ENCODE data around the gene IQSEC3.

DNA sequence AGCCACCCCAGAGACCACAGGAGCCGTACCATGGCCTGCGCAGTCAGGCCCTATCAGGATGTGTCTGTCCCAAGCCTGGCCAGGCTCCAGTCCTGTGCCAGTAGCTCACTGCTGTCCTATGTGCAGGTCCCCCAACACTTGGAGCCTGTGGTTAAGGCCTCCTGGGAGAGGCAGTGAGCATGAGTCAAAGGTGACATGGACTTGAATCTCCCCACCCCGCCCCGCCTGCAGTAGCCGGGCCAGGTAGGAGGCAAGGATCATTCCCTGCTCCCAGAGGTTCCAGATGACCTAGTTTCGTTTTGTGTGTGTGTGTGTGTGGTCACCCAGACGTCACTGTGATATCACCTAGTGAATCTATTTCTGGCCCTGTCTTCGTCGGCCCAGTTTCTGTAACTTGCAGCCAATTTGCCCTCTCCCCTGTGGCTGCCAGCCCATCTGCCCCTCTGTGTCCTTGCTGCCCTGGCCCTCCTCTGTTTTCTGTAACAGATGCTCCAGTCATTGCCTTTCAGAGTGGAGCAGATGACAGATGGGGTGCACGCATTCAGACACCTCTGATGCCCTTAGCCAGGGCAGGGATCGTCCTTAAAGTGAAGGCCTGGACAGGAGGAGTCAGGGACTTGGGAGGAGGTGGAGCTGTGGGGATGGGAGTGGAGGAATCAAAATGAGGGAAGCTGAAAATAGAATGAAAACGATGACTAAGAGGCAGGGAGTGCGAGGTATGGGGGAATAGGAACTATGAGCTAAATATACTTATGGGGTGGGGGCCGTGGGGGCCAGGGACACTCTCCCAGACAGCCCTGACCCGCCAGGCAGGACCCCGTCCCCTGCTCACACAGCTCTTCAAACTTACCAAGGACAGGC lies 110.0 kb downstream of the IQSEC3 start:
- TF ChIP-seq POLR2A (IDR thresholded peaks at IDR 0.05), result no peak
- TF ChIP-seq CTCF (IDR thresholded peaks at IDR 0.05 in 4 of 5, conservative IDR thresholded peaks at IDR 0.05 in 1 of 5), result no peak
